Uterus (tissue), 4 donors: Measurements from ENCODE around the gene CITED4. TPM values are rescaled to one million over a fixed set of nuclear protein-coding genes. Genes with fewer than 3 reads are reported as not detected.

Experiments
- DNase-seq, 2 donors: peaks; one replicate each; pipeline ENCODE4 v3.0.0-alpha.2; 2019 to 2020
- H3K27ac ChIP-seq, 2 donors: fragments of 200-600 bp; sonication (generic); 1 replicate in 1 of 2; 2 replicates in 1 of 2; pipeline ENCODE4 v1.5.1; 2016 to 2018
- H3K27me3 ChIP-seq, 2 donors: fragments of 200-600 bp; sonication (generic); one replicate each; pipeline ENCODE4 v1.5.1; 2018 to 2019; ENCODE audit warnings: control low read depth in 1 of 2
- H3K36me3 ChIP-seq, 2 donors: fragments of 200-600 bp; sonication (generic); one replicate each; pipeline ENCODE4 v1.5.1; 2019; ENCODE audit warnings: control low read depth in 1 of 2
- H3K4me1 ChIP-seq, 2 donors: fragments of 200-600 bp; sonication (generic); one replicate each; pipeline ENCODE4 v1.5.1; 2018 to 2019; ENCODE audit warnings: control low read depth in 1 of 2
- H3K4me3 ChIP-seq, 2 donors: fragments of 200-600 bp; sonication (generic); 1 replicate in 1 of 2; 2 replicates in 1 of 2; pipeline ENCODE4 v1.5.1; 2018 to 2019; ENCODE audit warnings: mild to moderate bottlenecking in 1 of 2
- H3K9me3 ChIP-seq, 2 donors: fragments of 200-600 bp; sonication (generic); one replicate each; pipeline ENCODE4 v1.5.1; 2019; ENCODE audit warnings: control low read depth in 1 of 2
- CTCF ChIP-seq, 4 experiments: fragments of 200-600 bp in 2 of 4; fragments of 450-650 bp in 2 of 4; sonication (generic) in 2 of 4; IDR thresholded peaks; one replicate each; pipeline ENCODE4 v1.5.1; 2016 to 2019; ENCODE audit warnings: antibody characterized with exemption in 4 of 4, mild to moderate bottlenecking in 2 of 4, moderate library complexity in 1 of 4
- POLR2A ChIP-seq, 2 donors: fragments of 450-650 bp; IDR thresholded peaks; one replicate each; pipeline ENCODE4 v1.6.1; 2016; ENCODE audit warnings: antibody characterized with exemption in 2 of 2, mild to moderate bottlenecking in 1 of 2, moderate library complexity in 1 of 2
- intact Hi-C: fragments of 100-400 bp; cut with DNase I; formaldehyde crosslinking; loops from one replicate; pipeline ENCODE4 v1.15.1; 2023; ENCODE audit warnings: low total_unique reads
- total RNA-seq, 4 donors: library from RNA; depleted of rRNA in 3 of 4; stranded (reverse); fragments of >200 nt in 3 of 4; gene quantifications; one replicate each; pipeline versions ENCODE4 v1.1.0 to v1.2.4, GENCODE V29; 2014 to 2023
- donor health status: DM: yes; HTN: yes; CAD: no.

The CITED4 gene
- total RNA-seq, 4 donors from 2014 or later = 4.1 to 99.9 (median 19.9) TPM

DNA sequence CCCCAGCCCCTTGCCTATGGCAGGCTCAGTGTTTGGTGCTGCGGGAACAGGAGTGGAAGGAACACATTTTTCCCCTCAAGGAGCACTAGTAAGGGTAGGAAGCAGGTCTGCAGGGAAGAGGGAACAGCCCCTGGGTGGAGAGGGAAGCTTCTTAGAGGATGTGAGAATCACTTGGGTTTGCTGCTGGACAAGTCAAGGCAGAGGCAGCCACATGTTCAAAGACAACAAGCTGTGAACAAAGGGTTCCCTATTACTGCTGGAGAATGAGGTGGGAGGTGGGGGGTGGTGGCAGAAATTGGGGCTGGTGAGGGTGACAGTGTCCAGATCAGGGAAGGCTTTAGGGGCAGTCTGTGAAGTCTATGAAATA is 24.8 kb upstream of the CITED4 start:
- Histone ChIP-seq H3K4me1 (no peaks in the 10 kb centered on the region), H3K36me3 (no peaks in the 10 kb centered on the region), H3K27ac (no peak overlapping the region), H3K9me3 (no peaks in the 10 kb centered on the region), H3K4me3 (no peak overlapping the region), H3K27me3 (no peaks in the 10 kb centered on the region)
- intact Hi-C loops = no loop called here
- no peak for TF ChIP-seq CTCF (IDR thresholded peaks at IDR 0.05)
- no peak for TF ChIP-seq POLR2A (IDR thresholded peaks at IDR 0.05)
- DNase-seq = no peak

- no peak overlapping the region for H3K27ac ChIP-seq
These were observed 24.3 kb upstream of the CITED4 start for GRCh38 chr1:40886318-40887011.

GRCh38 chr1:40884055-40884795 is 22.1 kb upstream of the CITED4 start:
- no peak for TF ChIP-seq POLR2A (IDR thresholded peaks at IDR 0.05)
- no peak for TF ChIP-seq CTCF (IDR thresholded peaks at IDR 0.05)
- H3K27me3 ChIP-seq = no peaks in the 10 kb centered on the region

More at GRCh38 chr1:40886318-40887011, 24.3 kb upstream of the CITED4 start:
- no peaks in the 10 kb centered on the region for H3K36me3 ChIP-seq
- H3K4me1 ChIP-seq = no peaks in the 10 kb centered on the region
- intact Hi-C loops = no loop called here
- H3K27me3 ChIP-seq = no peaks in the 10 kb centered on the region
- no peak for DNase-seq
- no peak for TF ChIP-seq POLR2A (IDR thresholded peaks at IDR 0.05)
- TF ChIP-seq CTCF (IDR thresholded peaks at IDR 0.05) = no peak
- no peaks in the 10 kb centered on the region for H3K9me3 ChIP-seq
- no peak overlapping the region for H3K4me3 ChIP-seq

DNA sequence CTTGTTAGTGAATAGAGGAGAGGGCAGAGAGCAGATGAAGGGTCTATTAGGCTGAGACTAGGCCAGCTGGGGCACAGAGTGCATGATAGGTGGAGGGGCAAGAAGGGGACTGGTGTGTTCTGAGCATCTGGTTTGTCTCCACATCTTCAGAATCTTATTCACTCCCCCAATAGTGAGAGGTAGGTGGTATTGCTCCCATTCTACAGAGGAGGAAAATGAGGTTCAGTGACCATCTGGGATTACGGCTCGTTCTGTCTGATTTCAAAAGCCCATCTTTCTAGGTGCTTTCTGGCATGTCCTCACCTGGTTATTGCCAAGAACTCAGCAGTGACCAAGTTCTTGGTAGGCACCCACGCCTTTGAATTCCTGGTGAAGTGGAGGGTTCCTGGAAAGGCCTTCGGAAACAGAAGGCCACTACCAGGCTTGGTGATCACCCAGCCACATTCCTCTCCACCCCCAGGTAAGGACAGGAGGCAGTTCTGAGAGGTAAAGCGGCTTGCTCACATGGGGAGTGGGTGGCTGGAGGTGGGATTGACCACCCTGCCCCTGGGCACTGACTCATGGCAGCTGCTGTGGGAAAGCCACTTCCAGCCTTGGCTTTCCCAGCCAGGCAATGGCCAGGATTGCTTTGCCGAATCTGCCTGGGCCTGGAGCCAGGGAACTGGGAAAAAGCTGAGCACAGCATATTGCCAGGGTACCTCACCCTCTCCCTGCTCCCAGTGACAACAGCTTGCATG is 18.8 kb upstream of the CITED4 start:
- intact Hi-C loops = no loop called here
- TF ChIP-seq POLR2A (IDR thresholded peaks at IDR 0.05) (no peak), CTCF (IDR thresholded peaks at IDR 0.05) (no peak)
- Histone ChIP-seq H3K27ac (no peak overlapping the region), H3K9me3 (no peaks in the 10 kb centered on the region), H3K4me1 (no peaks in the 10 kb centered on the region), H3K27me3 (no peaks in the 10 kb centered on the region), H3K4me3 (no peak overlapping the region), H3K36me3 (no peaks in the 10 kb centered on the region)
- DNase-seq = no peak

More at GRCh38 chr1:40884055-40884795, 22.1 kb upstream of the CITED4 start:
- H3K9me3 ChIP-seq = no peaks in the 10 kb centered on the region
- intact Hi-C loops = no loop called here
- H3K4me3 ChIP-seq = no peak overlapping the region
- no peaks in the 10 kb centered on the region for H3K36me3 ChIP-seq
- H3K27ac ChIP-seq = no peak overlapping the region
- no peaks in the 10 kb centered on the region for H3K4me1 ChIP-seq
- no peak for DNase-seq
